Right cardiac atrium (tissue), 5 donors: ENCODE results near the gene ZC2HC1B. TPM values are rescaled to one million over a fixed set of nuclear protein-coding genes. Genes with fewer than 3 reads are reported as not detected.

ENCODE experiments used
- ATAC-seq, 2 donors: fragments of 200-7000 bp; cut with Tn5 transposase; one replicate each; pipeline versions ENCODE4 v1.8.0 to v1.9.1; 2020; ENCODE audit warnings: moderate library complexity in 2 of 2, mild to moderate bottlenecking in 1 of 2
- DNase-seq, 3 donors: peaks; one replicate each; pipeline ENCODE4 v3.0.0-alpha.2; 2020
- H3K27ac ChIP-seq: one replicate; pipeline ENCODE4 v1.5.1; 2013; ENCODE audit warnings: mild to moderate bottlenecking, low read length, control low read depth, moderate library complexity
- H3K27me3 ChIP-seq: one replicate; pipeline ENCODE4 v1.6.1; 2013; ENCODE audit not compliant: control insufficient read depth, insufficient read depth
- H3K4me1 ChIP-seq: one replicate; pipeline ENCODE4 v1.6.1; 2013; ENCODE audit warnings: low read length; ENCODE audit not compliant: control insufficient read depth, insufficient read depth
- H3K4me3 ChIP-seq: one replicate; pipeline ENCODE4 v1.5.1; 2013; ENCODE audit warnings: low read length, control low read depth
- H3K9me3 ChIP-seq: one replicate; pipeline ENCODE4 v1.6.1; 2013; ENCODE audit warnings: low read length; ENCODE audit not compliant: control insufficient read depth
- WGBS: extraction: QIAGEN DNeasy Blood & Tissue Kit; methylation state at CpG from one replicate; pipeline ENCODE4 v1.1.7; 2013; 5-methylcytosine and 5-hydroxymethylcytosine counted together
- intact Hi-C, 4 donors: fragments of 100-400 bp; cut with DNase I; formaldehyde crosslinking; loops; one replicate each; pipeline versions ENCODE4 v1.11.0 to v1.14.0; 2022 to 2023
- polyA plus RNA-seq: library from polyadenylated mRNA; stranded (reverse); fragments of 200-250 nt; gene quantifications from one replicate; pipeline ENCODE4 v1.2.3, GENCODE V29; 2013
- total RNA-seq, 4 donors: library from RNA; stranded (reverse); fragmentation: NEBNext Ultra II Directional; extraction: Animal tissue kit (Norgen Biotek cat#: 25700); gene quantifications; one replicate each; pipeline ENCODE4 v1.2.1, GENCODE V29; 2021
- donor health status: healthy with polysubstance abuse.
- donor health status: DM: no; HTN: yes; CAD: no.
- donor health status: DM: no; HTN: no; CAD: no.
- donor health status: DM: no; HTN: yes; CAD: no; lungs with severe emphysema.
- donor health status: DM: yes; HTN: yes; CAD: no.

Gene ZC2HC1B
- total and polyA plus RNA-seq, 5 donors, result not detected

- no peak overlapping the region for H3K27ac ChIP-seq
- no peak for ATAC-seq
- DNase-seq, result no peak
- WGBS, result 82% methylated on average over 9 of the region's 9 CpGs
- H3K4me1 ChIP-seq, result no peaks in the 10 kb centered on the region
- intact Hi-C loops, result no loop called here
- H3K9me3 ChIP-seq, result no peaks in the 10 kb centered on the region
- H3K27me3 ChIP-seq, result no peaks in the 10 kb centered on the region
- H3K4me3 ChIP-seq, result no peak overlapping the region
These were observed 87.9 kb downstream of the ZC2HC1B start for GRCh38 chr6:143952060-143952778.

GRCh38 chr6:143952947-143953701 is 88.8 kb downstream of the ZC2HC1B start:
- Histone ChIP-seq H3K27me3 (no peaks in the 10 kb centered on the region), H3K4me3 (no peak overlapping the region), H3K4me1 (no peaks in the 10 kb centered on the region), H3K27ac (no peak overlapping the region), H3K9me3 (no peaks in the 10 kb centered on the region)
- intact Hi-C loops, result no loop called here
- DNase-seq (no peak), ATAC-seq (no peak)
- WGBS, result 94% methylated on average over 4 of the region's 4 CpGs

GRCh38 chr6:143953922-143954321 is 89.6 kb downstream of the ZC2HC1B start:
- Histone ChIP-seq H3K27me3 (no peaks in the 10 kb centered on the region), H3K4me3 (no peak overlapping the region), H3K4me1 (no peaks in the 10 kb centered on the region), H3K9me3 (no peaks in the 10 kb centered on the region), H3K27ac (no peak overlapping the region)
- WGBS, result 84% methylated on average over 4 of the region's 4 CpGs
- no peak for DNase-seq
- ATAC-seq, result no peak
- intact Hi-C loops, result no loop called here

- H3K27me3 ChIP-seq, result no peaks in the 10 kb centered on the region
- DNase-seq (no peak), ATAC-seq (no peak)
- H3K4me1 ChIP-seq, result no peaks in the 10 kb centered on the region
- no peak overlapping the region for H3K27ac ChIP-seq
- intact Hi-C loops, result no loop called here
- 95% methylated on average over 8 of the region's 8 CpGs for WGBS
- no peak overlapping the region for H3K4me3 ChIP-seq
- H3K9me3 ChIP-seq, result no peaks in the 10 kb centered on the region
These were observed 91.7 kb downstream of the ZC2HC1B start for GRCh38 chr6:143955971-143956370.

GRCh38 chr6:143957679-143958274 is 93.5 kb downstream of the ZC2HC1B start:
- H3K4me1 ChIP-seq, result no peaks in the 10 kb centered on the region
- intact Hi-C loops, result no loop called here
- 66% methylated on average over 4 of the region's 4 CpGs for WGBS
- ATAC-seq (no peak), DNase-seq (no peak)
- H3K4me3 ChIP-seq, result no peak overlapping the region
- no peaks in the 10 kb centered on the region for H3K9me3 ChIP-seq
- no peaks in the 10 kb centered on the region for H3K27me3 ChIP-seq
- H3K27ac ChIP-seq, result no peak overlapping the region

GRCh38 chr6:143958839-143959399 is 94.6 kb downstream of the ZC2HC1B start:
- Histone ChIP-seq H3K27ac (no peak overlapping the region), H3K27me3 (no peaks in the 10 kb centered on the region), H3K4me3 (no peak overlapping the region), H3K9me3 (no peaks in the 10 kb centered on the region), H3K4me1 (peaks cover 2% of the 10 kb centered on the region)
- WGBS, result 77% methylated on average over 11 of the region's 11 CpGs
- intact Hi-C loops, result no loop called here
- ATAC-seq (no peak), DNase-seq (no peak)

DNA sequence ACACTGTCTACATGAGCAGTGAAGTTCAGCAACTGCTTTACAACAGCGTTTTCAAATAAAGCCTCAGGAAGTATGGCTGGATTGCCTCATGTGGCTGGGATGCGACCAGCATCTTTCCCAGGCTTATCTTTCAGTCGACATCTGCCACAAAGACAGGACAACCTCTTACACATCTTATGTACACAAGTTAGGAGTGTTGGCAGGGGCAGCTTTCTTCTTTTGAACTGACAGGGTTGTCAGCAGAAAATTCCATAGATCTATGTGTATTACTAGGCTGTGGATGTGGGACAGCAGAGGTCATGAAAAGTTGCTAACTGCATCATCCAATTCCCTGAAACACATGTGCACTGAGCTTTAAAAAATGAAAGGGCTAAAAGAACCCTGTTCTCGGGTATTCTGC is 95.7 kb downstream of the ZC2HC1B start:
- no peaks in the 10 kb centered on the region for H3K9me3 ChIP-seq
- peaks cover 8% of the 10 kb centered on the region for H3K4me1 ChIP-seq
- H3K27me3 ChIP-seq, result no peaks in the 10 kb centered on the region
- intact Hi-C loops, result no loop called here
- no peak overlapping the region for H3K4me3 ChIP-seq
- 45% methylated on average over 4 of the region's 4 CpGs for WGBS
- ATAC-seq (no peak), DNase-seq (no peak)
- no peak overlapping the region for H3K27ac ChIP-seq

DNA sequence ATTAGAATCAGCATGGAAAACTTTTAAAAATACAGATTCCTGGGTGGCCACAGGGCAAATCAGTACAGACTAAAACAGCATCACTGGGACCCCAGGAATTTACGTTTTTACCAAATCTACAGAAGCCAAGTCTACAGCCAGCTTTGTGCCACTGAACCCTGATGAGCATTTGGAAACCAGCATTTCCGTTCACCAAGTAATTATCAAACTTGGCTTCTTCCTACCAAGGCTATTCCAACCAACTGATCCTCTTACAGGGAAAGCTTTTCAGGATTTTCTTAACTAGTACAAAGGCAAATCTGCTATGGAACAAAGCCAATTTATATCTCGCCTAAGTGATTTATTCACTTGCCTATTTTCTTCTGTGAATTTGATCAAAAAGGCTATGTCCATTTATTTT is 96.8 kb downstream of the ZC2HC1B start:
- Histone ChIP-seq H3K27me3 (no peaks in the 10 kb centered on the region), H3K4me1 (peaks cover 9% of the 10 kb centered on the region), H3K27ac (no peak overlapping the region), H3K9me3 (no peaks in the 10 kb centered on the region), H3K4me3 (no peak overlapping the region)
- intact Hi-C loops, result no loop called here
- DNase-seq, result no peak
- 58% methylated on average over 3 of the region's 3 CpGs for WGBS
- no peak for ATAC-seq

DNA sequence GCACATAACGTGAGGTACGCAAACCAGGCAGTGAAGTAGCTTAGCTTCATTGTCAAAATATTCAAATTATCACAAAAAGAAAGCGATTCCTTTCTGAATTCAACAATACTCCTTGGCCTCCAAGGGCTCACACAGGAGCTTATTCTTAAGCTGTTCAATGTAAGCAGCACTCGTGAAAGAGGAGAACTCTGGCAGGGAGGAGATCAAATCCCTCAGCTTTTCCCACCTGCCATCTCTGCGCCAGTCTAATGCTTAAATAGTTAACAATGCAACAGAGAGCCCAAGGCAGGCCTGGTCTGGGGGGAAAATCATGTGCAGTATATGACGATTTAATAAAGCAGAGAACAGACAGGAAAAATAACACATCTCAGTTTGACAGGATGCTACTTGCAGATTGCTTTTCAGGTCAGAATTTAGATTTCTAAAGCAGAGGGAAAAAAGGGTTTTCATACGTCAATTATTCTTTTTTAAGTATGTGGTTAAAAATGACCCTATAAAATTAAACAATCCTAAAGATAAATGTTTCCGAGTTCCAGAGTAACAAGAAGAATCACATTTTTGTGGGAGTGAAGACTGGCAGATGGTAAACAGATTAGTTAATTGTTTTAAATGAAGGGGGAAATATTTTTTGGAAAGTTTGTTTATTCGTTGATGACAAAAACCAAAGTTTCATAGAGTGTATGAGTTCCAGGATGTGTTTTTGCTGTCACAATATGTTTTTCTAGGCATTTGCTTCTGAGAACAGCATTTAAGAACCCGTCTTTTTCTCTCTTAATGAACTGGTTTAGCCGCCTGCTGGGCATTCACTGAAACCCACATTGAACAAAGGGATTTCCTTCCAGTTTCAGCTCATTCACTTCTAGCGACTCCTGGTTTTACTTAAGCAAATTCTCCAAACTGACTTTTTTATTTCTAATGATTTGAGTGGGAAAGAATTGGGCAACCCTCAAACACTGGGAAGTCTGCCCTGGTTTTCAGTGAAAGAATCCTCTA is 97.9 kb downstream of the ZC2HC1B start:
- intact Hi-C loops, result no loop called here
- no peak for DNase-seq
- H3K4me1 ChIP-seq, result peaks cover 9% of the 10 kb centered on the region
- no peak overlapping the region for H3K4me3 ChIP-seq
- ATAC-seq, result no peak
- 48% methylated on average over 12 of the region's 12 CpGs for WGBS
- H3K9me3 ChIP-seq, result no peaks in the 10 kb centered on the region
- no peak overlapping the region for H3K27ac ChIP-seq
- H3K27me3 ChIP-seq, result no peaks in the 10 kb centered on the region

DNA sequence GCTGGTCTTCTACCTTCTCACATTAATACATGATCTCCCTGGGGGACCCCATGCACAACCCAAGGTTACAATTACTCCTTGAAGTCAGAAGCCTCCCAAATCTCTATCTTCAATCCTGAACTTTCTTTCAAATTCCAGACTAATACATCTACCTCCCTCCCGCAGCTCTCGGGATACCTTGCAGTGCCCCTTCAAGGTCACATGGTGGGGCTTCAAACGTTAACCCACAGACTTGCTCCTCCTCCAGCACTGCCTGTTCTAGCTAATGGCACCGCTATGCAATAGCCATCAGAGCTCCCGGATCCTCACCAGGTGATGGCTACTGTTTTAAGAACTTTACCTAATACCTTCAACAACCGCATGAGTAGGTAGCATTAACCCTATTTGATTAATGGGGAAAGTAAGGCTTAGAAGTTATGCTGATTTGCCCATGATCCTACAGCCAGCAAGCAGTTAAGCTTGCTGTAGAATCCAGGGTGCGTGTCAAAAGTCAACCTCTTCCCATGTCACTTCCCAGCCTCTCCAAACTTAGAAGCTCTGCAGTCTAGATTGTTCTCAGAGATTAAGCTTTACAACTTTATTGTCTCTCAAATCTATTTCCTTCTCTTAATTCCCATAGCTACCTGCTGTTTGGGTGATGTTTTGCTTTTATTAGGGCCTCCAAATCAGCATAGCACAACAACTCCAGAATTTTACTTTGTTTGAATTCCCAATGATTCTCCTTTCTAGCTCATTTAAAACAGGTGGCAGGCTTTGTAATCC is 99.1 kb downstream of the ZC2HC1B start:
- DNase-seq, result no peak
- WGBS, result 59% methylated on average over 7 of the region's 7 CpGs
- Histone ChIP-seq H3K9me3 (no peaks in the 10 kb centered on the region), H3K27ac (no peak overlapping the region), H3K4me1 (peaks cover 9% of the 10 kb centered on the region), H3K4me3 (no peak overlapping the region), H3K27me3 (no peaks in the 10 kb centered on the region)
- intact Hi-C loops, result no loop called here
- ATAC-seq, result no peak
